GM12864 (cell line): Measurements from ENCODE around the gene ANO1.

Experiments
- DNase-seq: peaks from one replicate; pipeline ENCODE4 v3.0.0-alpha.2; 2011; ENCODE audit warnings: low read depth
- H3K4me3 ChIP-seq: 2 replicates; pipeline ENCODE4 v1.5.1; 2011; ENCODE audit warnings: mild to moderate bottlenecking, low read depth, low read length, control low read depth
- TF ChIP-seq, protein P1 (sequence below): IDR thresholded peaks from 2 replicates; pipeline ENCODE4 v1.5.1; 2011; ENCODE audit warnings: low read depth, mild to moderate bottlenecking, moderate library complexity, low read length, control low read depth, inconsistent platforms; ENCODE audit errors: missing control alignments

Gene ANO1

DNA sequence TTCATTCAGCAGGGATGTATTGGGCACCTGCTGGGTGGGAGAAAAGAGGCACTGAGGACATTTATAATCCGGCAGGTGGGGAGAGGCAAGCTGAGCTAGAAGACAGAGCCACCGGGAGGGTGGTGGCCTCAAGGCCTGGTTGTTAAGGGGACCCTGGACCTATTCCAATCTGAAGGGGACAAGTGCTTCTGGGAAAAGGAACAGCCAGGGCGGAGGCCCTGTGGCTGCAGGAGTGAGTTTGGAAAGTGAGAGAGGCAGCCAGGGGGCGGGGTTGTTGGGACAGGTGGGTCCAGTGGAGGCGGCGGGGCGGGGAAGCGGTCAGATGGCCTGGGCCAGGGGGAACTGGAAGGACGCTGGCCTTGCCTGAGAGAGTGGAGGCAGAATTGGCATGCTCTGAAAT, 29.1 kb downstream of the ANO1 start:
- H3K4me3 ChIP-seq = no peak overlapping the region
- TF ChIP-seq, protein P1, sequence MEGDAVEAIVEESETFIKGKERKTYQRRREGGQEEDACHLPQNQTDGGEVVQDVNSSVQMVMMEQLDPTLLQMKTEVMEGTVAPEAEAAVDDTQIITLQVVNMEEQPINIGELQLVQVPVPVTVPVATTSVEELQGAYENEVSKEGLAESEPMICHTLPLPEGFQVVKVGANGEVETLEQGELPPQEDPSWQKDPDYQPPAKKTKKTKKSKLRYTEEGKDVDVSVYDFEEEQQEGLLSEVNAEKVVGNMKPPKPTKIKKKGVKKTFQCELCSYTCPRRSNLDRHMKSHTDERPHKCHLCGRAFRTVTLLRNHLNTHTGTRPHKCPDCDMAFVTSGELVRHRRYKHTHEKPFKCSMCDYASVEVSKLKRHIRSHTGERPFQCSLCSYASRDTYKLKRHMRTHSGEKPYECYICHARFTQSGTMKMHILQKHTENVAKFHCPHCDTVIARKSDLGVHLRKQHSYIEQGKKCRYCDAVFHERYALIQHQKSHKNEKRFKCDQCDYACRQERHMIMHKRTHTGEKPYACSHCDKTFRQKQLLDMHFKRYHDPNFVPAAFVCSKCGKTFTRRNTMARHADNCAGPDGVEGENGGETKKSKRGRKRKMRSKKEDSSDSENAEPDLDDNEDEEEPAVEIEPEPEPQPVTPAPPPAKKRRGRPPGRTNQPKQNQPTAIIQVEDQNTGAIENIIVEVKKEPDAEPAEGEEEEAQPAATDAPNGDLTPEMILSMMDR = no peak
- no peak for DNase-seq

DNA sequence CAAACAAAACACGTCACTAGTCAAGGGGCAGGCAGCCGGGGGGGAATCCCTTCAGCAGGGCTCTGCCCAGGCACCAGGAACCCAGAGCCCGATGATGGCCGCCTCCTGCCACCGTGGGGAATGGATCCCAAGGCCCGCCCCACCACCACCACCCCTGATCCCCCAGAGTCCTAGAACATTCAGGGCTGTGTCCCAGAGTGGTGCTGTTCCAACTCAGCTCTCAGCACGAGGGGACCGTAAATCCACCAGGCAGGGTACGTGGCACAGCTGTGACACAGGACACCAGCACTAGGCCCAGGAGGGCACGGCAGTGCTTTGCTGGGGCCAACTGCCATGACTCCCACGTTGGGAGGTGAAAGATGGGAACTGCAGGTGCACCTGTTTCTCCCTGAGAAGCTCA, 29.6 kb downstream of the ANO1 start:
- no peak for DNase-seq
- TF ChIP-seq, protein P1 = no peak

GRCh38 chr11:70108250-70108649, 30.1 kb downstream of the ANO1 start:
- no peak overlapping the region for H3K4me3 ChIP-seq
- TF ChIP-seq, protein P1 = no peak
- no peak for DNase-seq

More for the DNA sequence above, 29.6 kb downstream of the ANO1 start:
- no peak overlapping the region for H3K4me3 ChIP-seq

- TF ChIP-seq, protein P1 = no peak
These were observed 30.9 kb downstream of the ANO1 start for GRCh38 chr11:70109006-70109405.

DNA sequence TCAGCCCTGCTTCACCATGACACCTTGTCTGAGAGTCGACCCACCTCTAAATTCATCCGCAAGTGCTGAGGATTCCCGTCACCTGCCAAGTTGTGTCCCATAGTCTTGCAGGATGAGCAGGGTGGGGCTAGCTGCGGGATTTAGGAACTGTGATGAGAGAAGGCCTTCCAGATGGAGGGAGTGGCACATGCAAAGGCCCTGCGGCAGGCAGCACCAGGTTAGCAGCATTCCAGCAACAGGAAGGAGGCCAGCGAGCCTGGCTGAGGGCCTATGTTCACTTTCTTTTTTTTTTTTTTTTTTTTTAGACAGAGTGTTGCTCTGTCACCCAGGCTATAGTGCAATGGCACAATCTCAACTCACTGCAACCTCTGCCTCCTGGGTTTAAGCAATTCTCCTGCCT, 31.8 kb downstream of the ANO1 start:
- TF ChIP-seq, protein P1 = no peak

More at GRCh38 chr11:70109006-70109405, 30.9 kb downstream of the ANO1 start:
- DNase-seq = no peak
- H3K4me3 ChIP-seq = no peak overlapping the region

GRCh38 chr11:70110538-70111055, 32.5 kb downstream of the ANO1 start:
- DNase-seq = no peak
- H3K4me3 ChIP-seq = no peak overlapping the region
- TF ChIP-seq, protein P1 = no peak

More for the DNA sequence above, 31.8 kb downstream of the ANO1 start:
- DNase-seq = no peak
- H3K4me3 ChIP-seq = no peak overlapping the region
